ENCODE measurements around the gene LRIG3.
"Not testable (repeated sequence)": the region's sequence is repeated elsewhere in the genome, so short reads cannot be mapped to it uniquely, and the experiment has no call there.

LRIG3 gene

DNA sequence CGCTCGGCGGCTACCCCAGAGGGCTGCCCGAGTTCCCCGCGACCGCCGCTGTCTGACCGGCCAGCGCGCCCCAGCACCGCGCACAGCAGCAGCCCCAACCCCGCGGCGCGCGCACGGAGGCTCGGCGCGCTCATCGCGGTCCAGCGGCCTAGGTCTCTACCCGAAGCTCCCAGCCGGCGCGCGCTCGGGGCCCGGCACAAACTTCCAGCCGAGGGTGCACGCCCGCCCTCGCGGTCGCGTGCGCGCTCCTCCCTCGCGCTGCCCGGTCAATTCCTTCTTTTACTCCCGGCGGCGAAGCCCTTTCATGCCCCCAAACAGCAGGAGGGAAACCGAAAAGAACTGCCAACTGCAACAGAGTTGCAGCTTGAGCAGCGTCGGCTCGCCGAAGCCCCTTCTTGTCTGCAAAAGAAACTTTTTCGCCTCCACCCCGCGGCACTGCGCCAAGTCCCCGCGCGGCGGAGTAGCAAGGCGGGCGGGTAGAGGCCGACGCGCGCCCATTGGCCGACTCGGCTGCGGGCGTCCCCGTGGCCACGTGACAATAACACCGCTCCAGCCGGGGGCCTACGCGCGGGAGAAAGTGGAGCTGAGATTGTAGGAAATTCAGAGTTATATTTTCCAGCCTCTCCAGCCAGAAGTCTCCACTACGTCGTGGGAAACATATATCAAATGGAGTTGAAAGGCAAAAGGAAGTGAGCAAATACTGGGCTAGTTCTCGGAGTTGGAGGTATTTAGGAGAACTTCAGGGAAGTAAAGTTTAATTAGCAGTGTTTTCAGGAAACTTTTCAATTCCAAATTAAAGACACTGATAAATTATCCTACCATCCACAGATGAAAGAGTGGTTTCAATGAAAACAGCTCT is at the start of gene LRIG3:
Gene LRIG3 (minus strand): TSS at position 403 of the 859 bp plus-strand sequence. CDS start 269 bp downstream, at position 134.
- TF ChIP-seq POLR2A (IDR thresholded peaks at IDR 0.05; ENCODE audit: low read length) (no peak), GATA1 (IDR thresholded peaks at IDR 0.05; ENCODE audit: low read depth, low read length) (no peak)
- peak; percentile 85 to 86 for DNase-seq

DNA sequence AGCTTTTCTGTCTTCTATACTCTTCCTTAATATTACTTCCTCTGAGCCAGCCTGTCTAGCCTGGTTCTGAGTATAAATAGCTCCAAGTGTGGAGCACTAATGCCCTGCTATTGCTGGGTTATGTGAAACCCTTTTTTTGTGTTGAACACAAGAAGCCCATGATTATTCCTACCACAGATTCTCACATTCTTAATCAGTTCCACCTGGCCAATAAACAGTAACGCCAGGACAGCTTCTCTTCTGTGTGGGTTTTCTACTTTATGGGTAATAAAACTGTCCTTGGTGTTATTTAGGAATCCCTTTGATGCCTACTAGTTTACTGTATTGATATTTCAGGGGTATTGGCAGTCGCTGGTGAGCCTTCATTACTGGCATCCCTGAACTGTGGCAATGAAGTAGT is 48.9 kb upstream of the LRIG3 start:
- no peak for TF ChIP-seq GATA1 (IDR thresholded peaks at IDR 0.05; ENCODE audit: low read depth, low read length)
- no peak for TF ChIP-seq POLR2A (IDR thresholded peaks at IDR 0.05; ENCODE audit: low read length)
- DNase-seq: no peak

- no peak for DNase-seq
- TF ChIP-seq GATA1 (IDR thresholded peaks at IDR 0.05; ENCODE audit: low read depth, low read length): no peak
Observed at GRCh38 chr12:58967561-58967960, 47.3 kb upstream of the LRIG3 start.

DNA sequence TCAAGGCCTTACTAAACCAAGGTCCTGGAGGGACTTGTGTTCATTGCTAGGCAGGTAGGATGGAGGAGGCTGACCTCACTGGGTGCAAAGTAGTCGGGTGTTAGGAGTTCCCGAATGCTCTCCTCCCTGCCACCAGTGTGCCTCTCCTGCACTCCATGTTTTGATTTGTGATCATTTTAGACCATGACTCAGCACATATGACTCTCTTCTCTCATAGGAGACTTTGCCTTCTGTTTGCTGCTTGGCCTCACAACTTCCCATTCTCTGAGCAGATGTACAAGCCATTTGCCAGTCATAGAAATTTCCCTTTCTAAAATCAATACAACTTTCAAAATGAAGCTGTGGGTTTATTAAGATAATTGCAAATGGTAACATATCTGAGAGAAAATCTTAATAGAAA is 46.6 kb upstream of the LRIG3 start:
- TF ChIP-seq GATA1 (IDR thresholded peaks at IDR 0.05; ENCODE audit: low read depth, low read length): no peak
- TF ChIP-seq POLR2A (IDR thresholded peaks at IDR 0.05; ENCODE audit: low read length): no peak
- no peak for DNase-seq

GRCh38 chr12:58965568-58965967 is 45.3 kb upstream of the LRIG3 start:
- TF ChIP-seq GATA1 (IDR thresholded peaks at IDR 0.05; ENCODE audit: low read depth, low read length) (no peak), POLR2A (IDR thresholded peaks at IDR 0.05; ENCODE audit: low read length) (no peak)
- DNase-seq: no peak

GRCh38 chr12:58963844-58964243 is 43.5 kb upstream of the LRIG3 start:
- no peak for TF ChIP-seq GATA1 (IDR thresholded peaks at IDR 0.05; ENCODE audit: low read depth, low read length)
- TF ChIP-seq POLR2A (IDR thresholded peaks at IDR 0.05; ENCODE audit: low read length): no peak
- DNase-seq: no peak

- no peak for DNase-seq
- no peak for TF ChIP-seq GATA1 (IDR thresholded peaks at IDR 0.05; ENCODE audit: low read depth, low read length)
- no peak for TF ChIP-seq POLR2A (IDR thresholded peaks at IDR 0.05; ENCODE audit: low read length)
Observed at GRCh38 chr12:58961906-58962305, 41.6 kb upstream of the LRIG3 start.

DNA sequence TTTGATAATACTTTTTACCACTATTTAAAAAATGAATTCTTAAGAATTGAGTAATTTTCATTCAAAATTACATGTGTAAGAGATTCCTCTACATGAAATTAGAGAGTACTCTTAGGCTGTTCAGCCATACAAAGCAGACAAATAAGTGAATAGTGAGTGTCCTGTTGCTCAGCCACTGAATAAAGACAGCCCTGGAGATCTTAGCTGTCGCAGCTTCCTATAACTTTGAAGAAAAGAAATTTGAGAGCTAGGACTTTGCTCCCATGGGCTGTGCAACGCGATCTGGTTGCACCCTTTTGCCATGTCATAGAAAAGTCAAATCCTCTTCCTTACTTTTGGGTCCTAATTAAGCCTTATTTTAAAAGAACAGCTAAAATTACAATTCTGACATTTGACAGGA is 40.9 kb upstream of the LRIG3 start:
- TF ChIP-seq POLR2A (IDR thresholded peaks at IDR 0.05; ENCODE audit: low read length) (no peak), GATA1 (IDR thresholded peaks at IDR 0.05; ENCODE audit: low read depth, low read length) (no peak)
- no peak for DNase-seq

DNA sequence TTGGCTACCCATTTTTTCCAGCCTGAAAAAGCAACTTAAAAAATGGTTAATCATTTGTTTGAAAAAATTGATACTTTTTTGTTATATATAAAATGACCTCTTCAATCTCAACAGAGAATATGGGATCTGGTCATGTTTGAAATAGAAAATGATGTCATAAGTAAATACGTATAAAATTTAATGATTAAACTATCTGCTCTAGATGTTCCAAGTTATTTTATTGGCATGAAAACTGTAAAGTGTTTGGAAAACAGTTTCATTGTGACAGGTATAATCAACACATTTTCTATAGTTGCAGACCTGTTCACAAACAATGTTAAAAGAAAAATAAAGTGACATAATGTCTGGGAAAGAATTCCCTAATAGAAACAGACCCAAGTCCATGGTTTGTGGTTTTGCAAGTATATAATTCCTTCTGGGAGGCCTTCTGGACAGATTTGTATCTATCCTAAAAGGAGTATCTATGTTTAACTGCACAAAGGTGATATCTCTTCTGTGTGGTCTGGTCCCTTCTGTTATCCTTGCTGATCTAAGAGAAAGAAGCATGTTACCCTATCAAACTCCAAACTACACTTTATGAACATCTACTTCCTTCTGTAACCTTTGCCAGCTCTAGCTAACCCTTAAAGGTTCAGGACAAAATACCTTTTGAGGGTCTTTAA is 39.5 kb upstream of the LRIG3 start:
- DNase-seq: no peak
- TF ChIP-seq POLR2A (IDR thresholded peaks at IDR 0.05; ENCODE audit: low read length) (no peak), GATA1 (IDR thresholded peaks at IDR 0.05; ENCODE audit: low read depth, low read length) (no peak)

GRCh38 chr12:58957298-58957697 is 37.0 kb upstream of the LRIG3 start:
- TF ChIP-seq POLR2A (IDR thresholded peaks at IDR 0.05; ENCODE audit: low read length): no peak
- TF ChIP-seq GATA1 (IDR thresholded peaks at IDR 0.05; ENCODE audit: low read depth, low read length): no peak
- no peak for DNase-seq

DNA sequence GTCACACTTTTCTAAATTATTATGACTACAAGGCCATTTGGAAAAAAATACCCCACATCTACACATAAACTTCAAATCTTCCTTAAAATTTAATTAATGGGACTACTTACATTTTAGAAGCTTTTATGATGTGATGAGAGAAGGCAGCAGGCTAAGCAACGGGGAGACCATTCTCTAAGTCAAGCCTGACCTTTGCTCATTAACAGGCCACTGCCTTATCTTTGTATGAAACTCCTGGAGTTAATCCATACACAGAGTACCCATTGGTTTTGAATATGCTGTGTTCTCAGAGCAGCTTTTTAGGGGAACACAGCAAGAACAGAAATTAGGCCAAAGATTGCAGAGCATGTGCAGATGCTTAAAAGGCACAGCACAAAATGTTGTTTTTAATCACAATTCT is 35.5 kb upstream of the LRIG3 start:
- TF ChIP-seq GATA1 (IDR thresholded peaks at IDR 0.05; ENCODE audit: low read depth, low read length) (no peak), POLR2A (IDR thresholded peaks at IDR 0.05; ENCODE audit: low read length) (no peak)
- DNase-seq: no peak

DNA sequence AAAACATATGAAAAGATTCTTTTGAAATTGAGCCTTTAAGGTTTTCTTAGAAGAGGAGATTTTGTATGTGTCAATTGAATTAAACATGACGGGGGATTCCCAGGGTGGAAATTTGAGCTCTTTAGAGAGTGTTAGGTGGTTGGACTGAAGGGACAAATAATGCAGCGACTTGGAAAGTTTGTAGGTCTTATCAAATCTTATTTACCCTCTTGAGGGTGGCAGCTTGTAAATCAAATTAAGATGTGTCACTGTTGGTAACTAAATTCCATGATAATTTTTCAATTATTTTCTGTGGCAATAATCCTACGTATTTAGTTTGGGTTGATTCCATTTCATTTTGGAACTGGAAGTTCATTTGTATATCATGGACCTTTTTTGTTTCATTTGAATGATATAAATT is 33.7 kb upstream of the LRIG3 start:
- no peak for TF ChIP-seq GATA1 (IDR thresholded peaks at IDR 0.05; ENCODE audit: low read depth, low read length)
- TF ChIP-seq POLR2A (IDR thresholded peaks at IDR 0.05; ENCODE audit: low read length): no peak
- DNase-seq: no peak

DNA sequence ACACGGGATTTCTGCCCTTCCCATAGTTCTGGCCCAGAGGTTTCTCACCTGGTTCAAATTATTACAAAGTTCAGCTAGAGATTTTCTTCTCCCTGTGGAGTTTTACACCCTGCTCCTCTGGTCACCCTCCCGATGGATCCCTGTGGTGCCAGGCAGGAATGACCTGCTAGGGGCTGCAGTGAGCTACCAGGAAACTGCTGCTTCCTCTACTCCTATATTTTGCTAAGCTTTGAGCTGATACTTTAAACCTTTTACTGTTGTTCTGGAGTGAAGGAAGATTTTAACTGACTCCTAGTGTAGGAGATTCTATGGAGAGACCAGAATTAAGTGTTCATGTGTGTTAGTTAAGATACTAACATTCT is 30.4 kb upstream of the LRIG3 start:
- no peak for TF ChIP-seq GATA1 (IDR thresholded peaks at IDR 0.05; ENCODE audit: low read depth, low read length)
- no peak for TF ChIP-seq POLR2A (IDR thresholded peaks at IDR 0.05; ENCODE audit: low read length)
- DNase-seq: no peak

GRCh38 chr12:58949954-58950738 is 29.8 kb upstream of the LRIG3 start:
- not testable (repeated sequence) for DNase-seq

Data from erythroblast (primary cell).